ENCODE data around the gene ATOH7.

ATOH7 gene

GRCh38 chr10:68184546-68184945 lies 47.4 kb downstream of the ATOH7 start:
- DNase-seq (ENCODE audit: low read depth) = no peak
- H3K4me3 ChIP-seq (ENCODE audit: low read depth, low read length) = no peak overlapping the region
- TF ChIP-seq POLR2A (IDR thresholded peaks at IDR 0.05; ENCODE audit: extremely low read depth, insufficient read length) (no peak), CTCF (IDR thresholded peaks at IDR 0.05; ENCODE audit: low read depth, low read length) (no peak)

Data from NB4 (cell line).